Activated naive CD4-positive, alpha-beta T cell treated with anti-CD3 and anti-CD28 coated beads, Interleukin-2, amount 50 U/mL, for 16 hours (primary cell): ENCODE measurements around the gene CHRM4.

Experiments
- DNase-seq: peaks from one replicate; pipeline ENCODE4 v3.0.0-alpha.2; 2020

The CHRM4 gene

GRCh38 chr11:46367244-46367915 lies 24.2 kb downstream of the CHRM4 start:
- peak; percentile 72 for DNase-seq

DNA sequence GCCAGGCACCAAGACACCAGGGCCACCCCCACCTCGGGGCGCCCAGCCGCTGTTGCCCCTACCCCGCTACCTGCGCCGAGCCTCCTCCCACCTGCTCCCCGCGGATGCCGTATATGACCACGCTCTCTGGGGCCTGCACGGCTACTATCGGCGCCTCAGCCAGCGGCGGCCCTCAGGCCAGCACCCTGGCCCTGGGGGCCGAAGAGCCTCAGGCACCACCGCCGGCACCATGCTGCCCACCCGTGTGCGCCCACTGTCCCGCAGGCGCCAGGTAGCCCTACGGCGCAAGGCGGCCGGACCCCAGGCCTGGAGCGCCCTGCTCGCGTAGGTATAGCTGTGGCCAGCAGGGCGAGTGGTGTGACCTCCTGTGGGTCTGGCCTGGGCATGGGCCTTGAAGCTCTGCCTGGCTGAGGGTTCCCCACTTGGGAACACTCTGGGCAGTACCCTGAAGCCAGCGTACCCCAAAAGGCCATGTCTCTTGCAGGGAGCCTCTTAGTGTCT lies 24.9 kb downstream of the CHRM4 start:
- no peak for DNase-seq

DNA sequence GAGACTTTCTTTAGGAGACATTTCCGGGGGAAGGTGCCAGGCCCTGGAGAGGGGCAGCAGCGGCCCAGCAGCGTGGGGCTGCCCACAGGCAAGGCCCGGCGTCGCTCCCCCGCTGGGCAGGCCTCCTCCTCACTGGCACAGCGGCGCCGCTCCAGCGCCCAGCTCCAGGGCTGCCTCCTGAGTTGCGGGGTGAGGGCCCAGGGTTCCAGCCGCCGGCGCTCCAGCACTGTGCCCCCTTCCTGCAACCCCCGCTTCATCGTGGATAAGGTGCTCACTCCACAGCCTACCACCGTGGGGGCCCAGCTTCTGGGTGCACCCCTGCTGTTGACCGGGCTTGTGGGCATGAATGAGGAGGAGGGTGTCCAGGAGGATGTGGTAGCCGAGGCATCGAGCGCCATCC lies 25.3 kb downstream of the CHRM4 start:
- DNase-seq = no peak

GRCh38 chr11:46364791-46365190 lies 26.8 kb downstream of the CHRM4 start:
- DNase-seq = no peak

GRCh38 chr11:46364056-46364455 lies 27.5 kb downstream of the CHRM4 start:
- DNase-seq = no peak

- no peak for DNase-seq
Observed at GRCh38 chr11:46363455-46364005, 28.0 kb downstream of the CHRM4 start.

DNA sequence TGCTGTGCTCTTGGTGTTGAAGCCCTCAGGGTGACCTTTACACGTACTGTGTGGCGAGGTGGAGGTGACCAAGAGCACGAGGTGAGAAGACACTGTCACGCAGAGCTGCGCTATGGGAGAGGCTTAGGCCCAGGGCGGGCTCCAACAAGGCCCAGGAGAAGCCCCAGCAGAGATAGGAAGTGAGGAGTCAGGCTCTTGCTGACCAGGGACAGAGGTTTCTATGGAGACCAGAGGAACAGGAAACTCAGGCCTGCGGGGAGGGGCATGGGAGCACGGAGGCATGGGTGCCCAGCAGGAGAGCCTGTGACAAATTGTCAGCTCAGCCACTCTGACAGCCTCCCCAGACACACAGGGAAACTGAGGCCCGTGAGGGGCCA lies 28.6 kb downstream of the CHRM4 start:
- DNase-seq = no peak

GRCh38 chr11:46362156-46363030 lies 29.2 kb downstream of the CHRM4 start:
- DNase-seq = no peak

DNA sequence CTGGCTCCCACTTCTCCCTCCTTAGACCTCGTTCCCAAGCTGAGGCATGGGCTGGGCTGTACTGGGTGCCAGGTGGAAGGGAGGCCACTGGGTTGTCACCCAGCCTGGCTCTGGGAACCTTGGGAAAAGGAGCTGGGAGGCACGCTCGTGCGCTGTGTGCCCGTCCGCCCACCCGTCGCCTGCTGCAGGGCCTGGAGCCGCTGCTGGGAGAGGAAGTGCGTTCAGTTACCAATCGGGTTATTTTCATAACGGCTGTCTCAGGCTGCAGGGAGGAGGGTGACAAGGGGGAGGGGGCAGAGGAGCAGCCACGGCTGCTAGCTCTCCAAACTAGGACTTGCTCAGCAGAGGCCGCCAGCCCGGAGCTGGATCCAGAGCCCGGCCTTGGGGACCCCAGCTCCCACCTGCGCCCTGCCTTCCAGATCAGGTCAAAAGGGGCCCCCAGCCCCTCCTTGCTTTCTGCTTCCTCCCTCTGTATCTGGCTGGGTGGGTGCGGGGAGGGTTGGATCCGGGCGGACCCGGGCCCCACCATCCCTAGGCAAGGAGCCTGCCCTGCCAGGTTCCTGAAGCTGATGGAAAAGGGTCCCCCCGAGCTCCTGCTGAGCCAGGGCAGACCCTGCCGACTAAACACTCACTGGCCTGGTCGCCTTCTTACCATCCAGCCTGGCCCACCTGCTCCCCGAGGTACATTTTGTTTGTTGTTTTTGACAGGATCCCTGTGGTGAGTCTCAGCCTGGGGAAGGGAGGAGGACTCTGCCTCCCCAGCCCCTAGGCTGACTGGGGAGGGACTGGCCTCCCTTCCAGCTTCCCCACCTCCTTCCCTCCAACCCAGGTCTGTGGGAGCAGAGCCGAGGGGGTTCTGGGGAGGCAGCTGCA lies 30.1 kb downstream of the CHRM4 start:
- peak; percentile 69 for DNase-seq

GRCh38 chr11:46360878-46361277 lies 30.7 kb downstream of the CHRM4 start:
- no peak for DNase-seq

DNA sequence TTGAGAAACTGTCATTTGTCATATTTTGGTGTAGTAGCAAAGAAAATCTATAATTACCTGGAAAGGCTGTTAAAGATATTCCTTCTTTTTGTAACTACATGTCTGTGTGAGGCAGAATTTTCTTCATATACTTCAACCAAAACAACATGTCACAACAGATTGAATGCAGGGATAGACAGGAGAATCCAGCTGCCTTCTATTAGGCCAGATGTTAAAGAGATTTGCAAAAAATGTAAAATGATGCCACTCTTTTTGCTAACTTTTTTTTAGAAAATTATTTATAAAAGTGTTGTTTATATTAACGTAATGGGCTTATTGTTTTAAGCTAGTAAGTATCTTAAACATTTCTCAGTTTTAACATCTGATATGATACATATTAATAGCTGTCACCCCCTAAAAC lies 31.6 kb downstream of the CHRM4 start:
- no peak for DNase-seq

GRCh38 chr11:46357483-46357936 lies 34.1 kb downstream of the CHRM4 start:
- DNase-seq = no peak

- no peak for DNase-seq
Observed at GRCh38 chr11:46356924-46357482, 34.6 kb downstream of the CHRM4 start.

GRCh38 chr11:46353698-46354097 lies 37.9 kb downstream of the CHRM4 start:
- peak; percentile 75 for DNase-seq

GRCh38 chr11:46352063-46352841 lies 39.3 kb downstream of the CHRM4 start:
- DNase-seq = peak; percentile 71

DNA sequence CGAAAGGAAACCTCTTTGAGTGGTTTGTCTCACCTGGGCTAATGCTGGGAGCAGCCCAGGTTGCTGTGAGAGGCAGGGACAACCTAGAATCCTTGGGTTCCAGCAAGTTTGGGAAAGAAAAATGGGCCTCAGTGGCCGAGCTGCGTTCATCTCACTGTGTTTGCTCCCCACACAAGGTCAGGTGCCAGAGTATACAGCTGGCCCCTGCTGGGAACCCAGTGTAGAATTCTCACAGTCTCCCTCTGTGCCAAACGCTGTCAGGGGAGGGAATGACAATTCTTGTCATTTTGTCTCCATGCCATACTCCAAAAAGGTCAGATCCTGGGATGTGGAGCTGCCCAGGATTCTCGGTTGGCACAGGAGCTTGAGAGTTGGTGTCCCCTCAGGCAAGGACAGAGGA lies 40.0 kb downstream of the CHRM4 start:
- no peak for DNase-seq

- DNase-seq = no peak
Observed at GRCh38 chr11:46351148-46351547, 40.4 kb downstream of the CHRM4 start.

GRCh38 chr11:46350695-46351094 lies 40.9 kb downstream of the CHRM4 start:
- no peak for DNase-seq

DNA sequence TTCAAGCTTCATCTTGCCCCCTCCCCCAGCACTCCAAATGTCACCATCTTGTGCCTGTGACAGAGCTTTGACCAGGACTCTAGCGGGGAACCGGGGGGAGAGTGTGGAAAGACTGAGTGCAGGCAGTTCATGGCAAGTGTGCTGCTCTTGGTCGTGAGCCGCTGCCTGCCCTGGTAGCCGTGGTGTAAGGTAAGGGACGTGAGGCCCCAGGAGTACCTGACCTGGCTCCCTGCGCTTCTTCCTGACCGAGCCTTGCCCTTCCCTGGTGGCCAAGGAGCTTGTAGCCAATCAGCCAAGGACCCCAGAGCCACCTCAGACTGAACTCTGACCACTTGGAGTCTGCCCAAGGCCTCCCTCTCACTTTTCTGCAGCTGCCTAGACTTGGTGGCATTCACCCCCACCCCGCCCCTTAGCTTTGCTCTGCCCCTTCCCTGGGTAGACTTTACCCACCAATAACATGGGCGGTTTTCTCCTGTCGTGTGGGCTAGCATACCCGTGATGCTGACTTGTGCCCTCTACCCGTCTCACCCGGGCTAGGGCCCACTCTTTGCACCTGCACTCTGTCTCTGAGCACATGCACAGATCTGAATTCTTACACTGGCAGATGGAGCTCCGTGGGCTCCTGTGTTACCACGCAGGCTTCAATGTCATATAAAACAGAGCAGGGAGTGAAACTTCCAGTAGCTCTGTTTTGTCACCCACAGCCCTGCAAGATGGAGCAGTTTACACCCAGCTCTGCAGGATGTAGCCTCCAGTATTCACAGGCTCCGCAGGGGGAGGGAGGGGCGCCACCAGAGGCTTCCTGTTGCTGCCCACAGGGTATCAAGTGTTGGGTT lies 42.8 kb downstream of the CHRM4 start:
- peak; percentile 44 for DNase-seq

DNA sequence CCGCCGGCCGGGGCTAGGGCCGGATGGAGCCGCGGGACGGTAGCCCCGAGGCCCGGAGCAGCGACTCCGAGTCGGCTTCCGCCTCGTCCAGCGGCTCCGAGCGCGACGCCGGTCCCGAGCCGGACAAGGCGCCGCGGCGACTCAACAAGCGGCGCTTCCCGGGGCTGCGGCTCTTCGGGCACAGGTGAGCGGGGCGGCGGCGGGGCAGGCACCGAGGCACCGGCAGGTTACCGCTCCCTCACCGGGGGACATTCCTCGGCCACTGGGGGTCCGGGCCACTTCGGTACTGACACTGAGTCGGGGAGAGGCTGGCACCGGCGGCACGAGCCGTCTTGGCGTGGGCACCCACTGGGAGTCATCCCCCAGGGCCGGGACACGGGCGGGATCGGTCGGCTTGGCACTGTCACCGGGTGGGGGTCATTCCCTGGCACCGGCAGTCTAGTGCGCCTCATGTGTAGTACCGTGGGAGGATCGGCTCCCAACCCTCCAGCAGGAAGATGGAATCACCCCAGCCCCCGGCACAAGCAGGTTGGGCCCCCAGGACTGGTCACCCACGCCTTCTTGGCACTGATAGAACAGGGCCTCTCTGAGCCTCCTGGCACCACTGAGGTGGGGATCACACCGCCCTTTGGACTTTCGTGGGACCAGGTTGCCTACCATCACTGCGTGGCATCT lies 43.8 kb downstream of the CHRM4 start:
- DNase-seq = peak; percentile 29
